Smooth muscle cell (in vitro differentiated cells): ENCODE data around the gene GIMAP7. TPM values are rescaled to one million over a fixed set of nuclear protein-coding genes. Genes with fewer than 3 reads are reported as not detected.
"Not testable (repeated sequence)": the region's sequence is repeated elsewhere in the genome, so short reads cannot be mapped to it uniquely, and the experiment has no call there.

Experiments used
- DNase-seq: peaks from one replicate; lab custom pipeline; 2025; ENCODE audit not compliant: unreplicated experiment; lab: John Stamatoyannopoulos, UW
- H2AFZ ChIP-seq: fragments of 200-600 bp; sonication (generic); 2 replicates; pipeline ENCODE4 v1.6.0; 2016; ENCODE audit warnings: antibody characterized with exemption, low read depth, mild to moderate bottlenecking
- H3F3A ChIP-seq: fragments of 200-600 bp; sonication (generic); 2 replicates; pipeline ENCODE4 v1.6.0; 2017; ENCODE audit warnings: antibody characterized with exemption, low read depth
- H3K27ac ChIP-seq: fragments of 200-600 bp; sonication (generic); 2 replicates; pipeline ENCODE4 v1.5.1; 2016; ENCODE audit warnings: low read depth, mild to moderate bottlenecking
- H3K27me3 ChIP-seq: fragments of 200-600 bp; sonication (generic); 2 replicates; pipeline ENCODE4 v1.6.1; 2016; ENCODE audit warnings: low read depth, mild to moderate bottlenecking
- H3K36me3 ChIP-seq: fragments of 200-600 bp; sonication (generic); 2 replicates; pipeline ENCODE4 v1.5.1; 2016; ENCODE audit warnings: low read depth
- H3K4me1 ChIP-seq: fragments of 200-600 bp; sonication (generic); 2 replicates; pipeline ENCODE4 v1.5.1; 2016; ENCODE audit warnings: low read depth
- H3K4me2 ChIP-seq: fragments of 200-600 bp; sonication (generic); 2 replicates; pipeline ENCODE4 v1.6.0; 2016; ENCODE audit warnings: mild to moderate bottlenecking
- H3K4me3 ChIP-seq: fragments of 200-600 bp; sonication (generic); 2 replicates; pipeline ENCODE4 v1.5.1; 2016; ENCODE audit warnings: mild to moderate bottlenecking
- H3K79me2 ChIP-seq: fragments of 200-600 bp; sonication (generic); 2 replicates; pipeline ENCODE4 v1.6.0; 2016; ENCODE audit warnings: low read depth, mild to moderate bottlenecking
- H3K9ac ChIP-seq: fragments of 200-600 bp; sonication (generic); 2 replicates; pipeline ENCODE4 v1.6.0; 2016; ENCODE audit warnings: low read depth
- H3K9me3 ChIP-seq: fragments of 200-600 bp; sonication (generic); replicated peaks from 2 replicates; pipeline ENCODE4 v1.5.1; 2016; ENCODE audit warnings: low read depth
- H4K20me1 ChIP-seq: fragments of 200-600 bp; sonication (generic); 2 replicates; pipeline ENCODE4 v1.6.0; 2016; ENCODE audit warnings: low read depth
- WGBS: methylation state at CpG from one replicate; pipeline ENCODE4 v1.1.7; 2016; ENCODE audit warnings: low lambda C conversion rate; 5-methylcytosine and 5-hydroxymethylcytosine counted together
- polyA plus RNA-seq: library from polyadenylated mRNA; unstranded; fragments of >200 nt; fragmentation: Nextera tagmentation; extraction: Ambion mirVana; gene quantifications from 2 replicates; pipeline ENCODE4 v1.2.1, GENCODE V29; 2016
- total RNA-seq: library from RNA; depleted of rRNA; stranded (reverse); fragments of >200 nt; gene quantifications from 2 replicates; pipeline ENCODE4 v1.2.3, GENCODE V29; 2014
- TF ChIP-seq, protein P1 (sequence below): fragments of 200-600 bp; sonication (generic); IDR thresholded peaks from 2 replicates; pipeline ENCODE4 v1.5.1; 2017; ENCODE audit warnings: borderline replicate concordance, mild to moderate bottlenecking, antibody characterized with exemption; ENCODE audit not compliant: insufficient read depth, poor library complexity, severe bottlenecking

Gene GIMAP7
- total and polyA plus RNA-seq, 2 experiments from 2014 or later, result not detected

DNA sequence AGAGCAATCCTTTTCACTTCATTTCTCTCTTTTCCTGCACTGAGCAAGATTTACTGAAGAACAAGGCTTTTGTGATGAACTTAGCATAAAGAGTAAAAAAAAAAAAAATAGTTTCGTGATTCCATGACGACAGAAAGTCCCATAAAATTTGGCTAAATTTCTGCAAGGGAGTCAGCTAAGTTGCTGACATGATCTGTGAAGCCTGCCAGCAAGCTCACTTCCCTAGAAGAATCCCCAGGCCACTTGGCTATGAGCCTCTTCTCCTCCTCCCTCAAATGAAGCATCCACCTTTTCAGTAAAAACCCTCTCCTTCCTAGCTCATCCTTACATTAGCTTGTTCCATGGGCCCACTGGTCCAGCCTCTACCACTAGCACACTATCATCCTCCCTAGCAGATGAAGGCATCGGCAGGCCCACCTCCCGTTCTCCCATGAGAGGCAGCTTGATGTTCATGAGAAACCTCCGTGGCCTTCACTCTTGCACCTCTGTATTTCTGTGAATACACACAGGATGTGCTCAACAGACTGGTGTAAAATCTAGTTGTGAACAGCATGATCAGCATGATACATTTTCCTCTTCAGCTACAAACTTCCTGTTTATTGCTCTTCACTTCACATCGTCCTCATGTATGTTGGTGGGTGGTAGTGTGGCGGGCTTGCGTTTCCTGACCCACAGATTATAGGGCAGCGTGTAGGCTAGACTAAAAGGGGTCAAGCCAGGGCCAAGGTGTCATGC is 33.3 kb upstream of the GIMAP7 start:
- no peak overlapping the region for H2AFZ ChIP-seq
- 91% methylated on average over 9 of the region's 9 CpGs for WGBS
- no peak for DNase-seq
- H3F3A ChIP-seq, result no peaks in the 10 kb centered on the region
- H3K9me3 ChIP-seq, result no peaks in the 10 kb centered on the region
- TF ChIP-seq, protein P1, sequence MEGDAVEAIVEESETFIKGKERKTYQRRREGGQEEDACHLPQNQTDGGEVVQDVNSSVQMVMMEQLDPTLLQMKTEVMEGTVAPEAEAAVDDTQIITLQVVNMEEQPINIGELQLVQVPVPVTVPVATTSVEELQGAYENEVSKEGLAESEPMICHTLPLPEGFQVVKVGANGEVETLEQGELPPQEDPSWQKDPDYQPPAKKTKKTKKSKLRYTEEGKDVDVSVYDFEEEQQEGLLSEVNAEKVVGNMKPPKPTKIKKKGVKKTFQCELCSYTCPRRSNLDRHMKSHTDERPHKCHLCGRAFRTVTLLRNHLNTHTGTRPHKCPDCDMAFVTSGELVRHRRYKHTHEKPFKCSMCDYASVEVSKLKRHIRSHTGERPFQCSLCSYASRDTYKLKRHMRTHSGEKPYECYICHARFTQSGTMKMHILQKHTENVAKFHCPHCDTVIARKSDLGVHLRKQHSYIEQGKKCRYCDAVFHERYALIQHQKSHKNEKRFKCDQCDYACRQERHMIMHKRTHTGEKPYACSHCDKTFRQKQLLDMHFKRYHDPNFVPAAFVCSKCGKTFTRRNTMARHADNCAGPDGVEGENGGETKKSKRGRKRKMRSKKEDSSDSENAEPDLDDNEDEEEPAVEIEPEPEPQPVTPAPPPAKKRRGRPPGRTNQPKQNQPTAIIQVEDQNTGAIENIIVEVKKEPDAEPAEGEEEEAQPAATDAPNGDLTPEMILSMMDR, result no peak
- H3K27me3 ChIP-seq, result no peaks in the 10 kb centered on the region
- no peaks in the 10 kb centered on the region for H4K20me1 ChIP-seq
- no peaks in the 10 kb centered on the region for H3K79me2 ChIP-seq
- no peak overlapping the region for H3K4me3 ChIP-seq
- no peak overlapping the region for H3K9ac ChIP-seq
- H3K4me1 ChIP-seq, result no peaks in the 10 kb centered on the region
- no peak overlapping the region for H3K4me2 ChIP-seq
- H3K36me3 ChIP-seq, result no peaks in the 10 kb centered on the region
- no peak overlapping the region for H3K27ac ChIP-seq

DNA sequence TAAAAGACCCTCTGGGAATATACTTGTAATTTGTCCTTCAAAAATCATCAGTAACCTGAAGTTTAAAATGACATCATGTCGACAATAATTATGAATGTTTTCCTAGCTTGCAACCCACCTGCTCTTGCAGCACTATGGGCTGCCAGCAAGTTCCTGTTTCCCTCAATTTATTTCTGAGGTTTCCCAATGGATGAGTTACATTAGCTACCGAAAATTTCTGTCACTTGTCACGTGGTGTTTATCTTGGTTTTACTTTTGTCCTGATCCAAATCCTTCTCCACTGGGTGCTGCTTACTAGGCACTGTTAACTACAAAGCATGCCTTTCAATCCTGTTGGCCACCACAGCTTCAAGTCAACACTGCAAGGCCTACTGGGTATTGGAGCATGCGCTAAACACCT is 32.8 kb upstream of the GIMAP7 start:
- no peak for DNase-seq
- Histone ChIP-seq H3K27me3 (no peaks in the 10 kb centered on the region), H4K20me1 (no peaks in the 10 kb centered on the region), H3K27ac (no peak overlapping the region), H3K4me3 (no peak overlapping the region), H3K36me3 (no peaks in the 10 kb centered on the region), H3K9ac (no peak overlapping the region), H2AFZ (no peak overlapping the region), H3K4me2 (no peak overlapping the region), H3F3A (no peaks in the 10 kb centered on the region), H3K4me1 (no peaks in the 10 kb centered on the region), H3K79me2 (no peaks in the 10 kb centered on the region), H3K9me3 (no peaks in the 10 kb centered on the region)
- TF ChIP-seq, protein P1, result no peak
- 93% methylated on average over 4 of the region's 4 CpGs for WGBS

DNA sequence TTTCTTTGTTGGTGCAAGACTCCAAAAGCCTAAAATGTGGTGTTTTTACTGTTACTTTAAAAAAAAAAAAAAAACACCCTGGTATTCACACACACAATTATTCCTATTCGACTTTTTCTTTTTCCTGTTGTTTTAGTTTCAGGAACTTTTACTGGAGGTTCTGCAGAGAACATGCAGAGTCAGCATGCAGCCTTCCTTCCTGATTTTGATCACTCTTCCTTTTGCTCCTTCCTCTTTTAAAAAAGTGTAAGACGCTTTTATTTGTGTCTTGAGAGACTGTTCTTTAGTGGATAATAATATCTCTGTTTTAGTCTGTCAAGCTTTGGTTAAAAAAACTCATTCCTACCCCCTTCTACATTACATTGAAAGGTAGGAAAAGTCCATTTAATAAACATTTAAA is 31.2 kb upstream of the GIMAP7 start:
- not testable (repeated sequence) for H3K4me2 ChIP-seq, H3K4me1 ChIP-seq, DNase-seq, H4K20me1 ChIP-seq, H3K4me3 ChIP-seq, H3K79me2 ChIP-seq, H3K36me3 ChIP-seq, H3K27me3 ChIP-seq, H2AFZ ChIP-seq, H3K27ac ChIP-seq, H3K9ac ChIP-seq, H3K9me3 ChIP-seq, H3F3A ChIP-seq
- WGBS, result 73% methylated on average over 2 of the region's 2 CpGs

DNA sequence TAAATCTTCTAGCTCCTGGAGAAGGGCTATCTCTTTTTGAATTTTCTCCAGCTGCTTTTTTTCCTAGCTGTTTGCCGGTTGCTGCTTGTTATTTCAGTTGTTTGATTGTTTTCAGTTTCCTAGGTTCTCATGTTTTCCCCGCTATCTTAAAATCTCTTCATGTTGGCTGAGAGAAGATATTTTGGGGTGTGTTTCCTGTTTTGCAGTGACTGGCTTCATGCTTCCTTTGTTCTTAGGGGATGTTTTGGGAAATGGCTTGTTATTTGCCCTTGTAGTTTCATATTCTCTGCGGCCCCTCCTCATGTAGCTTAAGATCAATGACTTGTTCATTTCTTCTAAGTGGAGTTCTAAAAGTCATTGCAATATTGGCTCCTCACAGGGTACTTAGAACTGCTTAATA is 30.6 kb upstream of the GIMAP7 start:
- H3K9ac ChIP-seq, H2AFZ ChIP-seq, H3K27ac ChIP-seq, H3F3A ChIP-seq, H3K79me2 ChIP-seq, H3K9me3 ChIP-seq, H4K20me1 ChIP-seq, H3K4me1 ChIP-seq, DNase-seq, H3K36me3 ChIP-seq, H3K27me3 ChIP-seq, H3K4me2 ChIP-seq, H3K4me3 ChIP-seq: not testable (repeated sequence)
- WGBS, result 92% methylated on average over 3 of the region's 3 CpGs
